Heart right ventricle (tissue), 16 donors: ENCODE measurements around the gene PNPLA5. TPM values are rescaled to one million over a fixed set of nuclear protein-coding genes. Genes with fewer than 3 reads are reported as not detected.

Experiments
- ATAC-seq, 8 donors: fragments of 200-7000 bp; cut with Tn5 transposase; one replicate each; pipeline ENCODE4 v1.9.1; 2020; ENCODE audit warnings: mild to moderate bottlenecking in 8 of 8, moderate library complexity in 8 of 8, moderate number of reproducible peaks in 1 of 8
- DNase-seq, 2 donors: peaks; one replicate each; pipeline ENCODE4 v3.0.0-alpha.2; 2020
- H3K27ac ChIP-seq, 10 donors: fragments of 200-600 bp; sonication (generic) in 2 of 10; one replicate each; pipeline versions ENCODE4 v1.5.0 to v1.8.0; 2020 to 2022; ENCODE audit warnings: mild to moderate bottlenecking in 3 of 10
- H3K27me3 ChIP-seq, 7 donors: fragments of 200-600 bp; one replicate each; pipeline ENCODE4 v1.8.0; 2021 to 2022; ENCODE audit warnings: mild to moderate bottlenecking in 2 of 7
- H3K36me3 ChIP-seq, 9 donors: fragments of 200-600 bp; sonication (generic) in 1 of 9; one replicate each; pipeline versions ENCODE4 v1.5.0 to v1.8.0; 2020 to 2022; ENCODE audit warnings: mild to moderate bottlenecking in 2 of 9
- H3K4me1 ChIP-seq, 9 donors: fragments of 200-600 bp; sonication (generic) in 1 of 9; one replicate each; pipeline versions ENCODE4 v1.5.0 to v1.8.0; 2020 to 2022; ENCODE audit warnings: mild to moderate bottlenecking in 4 of 9
- H3K4me3 ChIP-seq, 10 donors: fragments of 200-600 bp; sonication (generic) in 2 of 10; one replicate each; pipeline versions ENCODE4 v1.5.0 to v1.8.0; 2020 to 2022; ENCODE audit warnings: mild to moderate bottlenecking in 7 of 10, moderate library complexity in 2 of 10
- H3K9me3 ChIP-seq, 11 donors: fragments of 200-600 bp in 10 of 11; sonication (generic) in 2 of 11; one replicate each; pipeline versions ENCODE4 v1.5.0 to v1.8.0; 2013 to 2022; ENCODE audit warnings: mild to moderate bottlenecking in 2 of 11, control low read depth in 1 of 11, moderate library complexity in 1 of 11
- CTCF ChIP-seq, 9 donors: fragments of 200-600 bp; sonication (generic) in 2 of 9; IDR thresholded peaks; one replicate each; pipeline versions ENCODE4 v1.5.0 to v1.8.0; 2021 to 2022; ENCODE audit warnings: antibody characterized with exemption in 9 of 9, mild to moderate bottlenecking in 5 of 9, moderate library complexity in 1 of 9
- whole genome bisulfite sequencing, 2 donors: extraction: QIAGEN DNeasy Blood & Tissue Kit; methylation state at CpG; one replicate each; pipeline ENCODE4 v1.1.7; 2013; ENCODE audit warnings: inconsistent platforms in 1 of 2; 5-methylcytosine and 5-hydroxymethylcytosine counted together
- intact Hi-C, 10 donors: fragments of 100-400 bp; cut with DNase I; formaldehyde crosslinking; loops; one replicate each; pipeline versions ENCODE4 v1.11.1 to v1.14.2; 2022
- polyA plus RNA-seq, 2 donors: library from polyadenylated mRNA; stranded (reverse); fragments of 200-250 nt; gene quantifications; one replicate each; pipeline ENCODE4 v1.2.3, GENCODE V29; 2013
- total RNA-seq, 10 donors: library from RNA; stranded (reverse); fragmentation: NEBNext Ultra II Directional in 3 of 10; extraction: Animal tissue kit (Norgen Biotek cat#: 25700) in 3 of 10; gene quantifications; one replicate each; pipeline versions ENCODE4 v1.2.1 to v1.2.4, GENCODE V29; 2021 to 2023
- donor health status: Arrhythmogenic right ventricular cardiomyopathy.
- donor health status: ischemic (EF 13 %, LVEDD 7.1; RV severe dilation, severe dysfunction).
- donor health status: healthy with polysubstance abuse.
- donor health status: DM: no; HTN: yes; CAD: no.
- donor health status: DM: no; HTN: no; CAD: no.
- donor health status: ischemic (EF 25% LVEDD 6.9; RV normal size, moderate dysfunction).
- donor health status: ischemic (EF 25% LVEDD 5.7; RV mildly dilated, moderate dysfunction).
- donor health status: healthy.
- donor health status: DM: yes; HTN: yes; CAD: no.
- donor health status: Ischemic cardiomyopathy.
- donor health status: ischemic (EF 35%, LVEDD 5.7; RV mildly dilated, moderate dysfunction).
- donor health status: nonischemic (EF 11% LVEDD 7.7; RV severe dilation, severe dysfunction).
- donor health status: DM: yes; HTN: yes; CAD: no.
- donor health status: PGD.
- donor health status: ischemic (EF 29% LVEDD 5.4; RV normal size, mild dysfunction).
- donor health status: nonischemic (EF 23%, LVEDD 6.1; RV moderate dilation, normal function).

PNPLA5 gene
- total and polyA plus RNA-seq, 12 donors, result not detected

- ATAC-seq (no peak), DNase-seq (no peak)
- H3K4me3 ChIP-seq, result no peak overlapping the region
- no peak for TF ChIP-seq CTCF (IDR thresholded peaks at IDR 0.05)
- H3K27ac ChIP-seq, result no peak overlapping the region
- 58 to 66% methylated on average over 12 of the region's 12 CpGs for WGBS, 2 donors
- H3K9me3 ChIP-seq, result no peaks in the 10 kb centered on the region
- intact Hi-C loops, result no loop called here
- H3K36me3 ChIP-seq, result no peaks in the 10 kb centered on the region
- peaks cover 0 to 12% (median 4%) of the 10 kb centered on the region in 9 donors for H3K4me1 ChIP-seq
- H3K27me3 ChIP-seq, result peaks cover 0 to 8% (median 0%) of the 10 kb centered on the region in 7 donors
These were observed 56.6 kb downstream of the PNPLA5 start for GRCh38 chr22:43835166-43835565.

- 58 to 68% methylated on average over 35 to 36 of the region's 36 CpGs for WGBS, 2 donors
- Histone ChIP-seq H3K36me3 (no peaks in the 10 kb centered on the region), H3K27ac (no peak overlapping the region), H3K9me3 (no peaks in the 10 kb centered on the region), H3K4me1 (peaks cover 11 to 26% (median 17%) of the 10 kb centered on the region in 9 donors), H3K27me3 (peaks cover 0 to 8% (median 0%) of the 10 kb centered on the region in 7 donors), H3K4me3 (no peak overlapping the region)
- no peak for TF ChIP-seq CTCF (IDR thresholded peaks at IDR 0.05)
- ATAC-seq (peak in 1 of 8 donors; percentile 36), DNase-seq (no peak)
- intact Hi-C loops, result loop anchor here in 1 of 10 donors (5.0 kb wide), 1 partner anchor 54 kb away; no protein-coding TSS in a partner anchor
These were observed 58.2 kb downstream of the PNPLA5 start for GRCh38 chr22:43833286-43834240.

GRCh38 chr22:43832393-43833265 lies 59.2 kb downstream of the PNPLA5 start:
- no peaks in the 10 kb centered on the region for H3K9me3 ChIP-seq
- peaks cover 11 to 28% (median 17%) of the 10 kb centered on the region in 9 donors for H3K4me1 ChIP-seq
- no peaks in the 10 kb centered on the region for H3K36me3 ChIP-seq
- 84 to 89% methylated on average over 16 to 18 of the region's 18 CpGs for WGBS, 2 donors
- H3K4me3 ChIP-seq, result no peak overlapping the region
- no peak for DNase-seq
- no peak for ATAC-seq
- no peak overlapping the region for H3K27ac ChIP-seq
- intact Hi-C loops, result loop anchor here in 1 of 10 donors (5.0 kb wide), 1 partner anchor 55 kb away; no protein-coding TSS in a partner anchor
- no peak for TF ChIP-seq CTCF (IDR thresholded peaks at IDR 0.05)
- peaks cover 0 to 8% (median 0%) of the 10 kb centered on the region in 7 donors for H3K27me3 ChIP-seq
